NCI-H1417 treated with DMSO at 0.1 percent for 48 hours (cell line): ENCODE measurements around the gene CARD10.
"Not testable (repeated sequence)": the region's sequence is repeated elsewhere in the genome, so short reads cannot be mapped to it uniquely, and the experiment has no call there.

Source experiments
- DNase-seq: peaks from one replicate; lab custom pipeline; 2025; lab: John Stamatoyannopoulos, UW

The CARD10 gene

DNA sequence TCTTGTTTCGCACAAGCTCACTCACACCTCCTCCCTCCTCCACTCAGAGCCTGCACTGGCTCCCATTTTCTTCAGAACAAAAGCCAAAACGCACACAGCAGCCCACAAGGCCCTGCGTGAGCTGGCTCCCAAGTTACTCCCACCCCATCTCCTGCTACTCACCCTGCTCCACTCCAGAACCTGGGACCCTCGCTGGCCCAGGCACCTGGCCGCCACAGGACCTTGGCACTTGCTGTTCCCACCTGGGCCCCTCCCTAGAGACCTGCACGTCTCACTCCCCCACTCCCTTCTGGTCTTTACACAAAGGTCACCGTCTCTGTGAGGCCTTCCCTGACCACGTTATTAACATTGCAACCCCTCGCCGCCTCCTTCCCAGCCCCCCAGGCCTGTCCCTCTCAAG lies 32.1 kb downstream of the CARD10 start:
- DNase-seq: no peak

DNA sequence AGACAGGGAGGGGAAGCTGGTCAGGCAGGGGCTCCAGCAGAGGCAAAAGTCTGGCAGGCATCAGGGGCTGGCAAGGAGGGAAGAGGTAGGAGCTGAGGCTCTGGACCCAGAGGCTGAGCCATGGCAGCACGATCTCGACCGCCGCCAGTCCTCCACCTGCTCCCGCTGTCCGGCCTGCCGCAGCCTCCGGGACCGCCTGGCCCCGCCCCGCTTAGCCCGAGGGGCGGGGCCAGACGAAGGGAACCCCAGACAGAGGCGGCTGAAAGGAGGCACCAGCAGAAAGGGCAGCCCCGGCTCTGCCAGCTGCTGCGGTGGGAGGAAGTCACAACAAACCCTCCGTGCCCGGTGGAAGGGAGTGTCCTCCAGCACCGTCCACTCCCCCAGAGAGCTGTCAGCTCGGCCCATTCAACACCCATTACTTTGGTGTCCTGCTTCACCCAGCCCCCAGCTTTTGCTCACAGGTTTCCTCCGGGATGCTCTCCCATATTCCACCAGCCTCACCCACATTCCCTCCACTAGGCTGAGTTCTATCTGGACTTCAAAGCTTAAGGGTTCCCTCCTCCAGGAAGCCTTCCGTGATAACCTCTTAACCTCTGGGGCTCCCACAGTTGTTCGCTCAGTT lies 32.9 kb downstream of the CARD10 start, which contains the start of gene MFNG:
TSS of gene MFNG (minus strand) at position 161 of the 622 bp plus-strand sequence. CDS start 207 bp downstream, outside the sequence.
- DNase-seq: no peak

DNA sequence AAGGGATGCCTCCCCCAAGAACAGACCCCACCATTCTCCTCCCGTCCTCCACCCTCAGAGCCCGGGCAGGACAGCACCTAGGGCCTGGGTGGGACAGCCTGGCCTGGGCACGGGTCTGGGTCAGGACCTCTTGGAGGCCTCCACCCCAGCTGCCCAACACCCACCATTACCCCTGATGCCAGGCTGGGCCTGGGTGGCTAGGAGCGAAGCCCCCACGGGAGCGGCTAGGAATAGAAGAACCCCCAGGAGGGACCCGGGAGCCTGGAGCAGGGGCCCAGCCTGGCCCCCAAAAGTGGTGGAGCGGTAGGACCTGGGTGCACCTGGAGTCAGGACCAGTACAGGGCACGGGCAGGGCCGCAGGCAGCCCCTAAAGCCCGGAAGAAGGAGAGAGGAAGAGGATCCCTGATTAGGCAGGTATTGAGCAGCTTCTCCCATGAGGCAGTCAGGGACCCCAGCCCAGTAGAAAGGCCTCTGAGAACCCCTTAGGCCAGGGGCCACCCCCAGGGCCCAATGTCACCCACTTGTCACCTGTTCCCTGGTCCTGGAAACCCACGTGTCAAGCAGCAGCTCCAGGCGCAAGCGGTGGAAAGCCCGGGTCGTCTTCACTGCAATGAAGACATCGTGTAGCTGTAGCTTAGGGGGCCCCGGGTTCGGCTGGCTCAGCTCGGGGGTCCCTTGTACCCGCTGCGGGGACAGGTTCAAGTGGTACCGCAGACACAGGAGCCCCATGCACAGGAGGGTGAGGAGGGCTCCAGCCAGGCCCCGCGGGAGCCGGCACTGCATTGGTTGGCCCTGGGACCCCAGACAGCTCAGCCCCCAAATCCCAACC lies 33.6 kb downstream of the CARD10 start:
- no peak for DNase-seq

DNA sequence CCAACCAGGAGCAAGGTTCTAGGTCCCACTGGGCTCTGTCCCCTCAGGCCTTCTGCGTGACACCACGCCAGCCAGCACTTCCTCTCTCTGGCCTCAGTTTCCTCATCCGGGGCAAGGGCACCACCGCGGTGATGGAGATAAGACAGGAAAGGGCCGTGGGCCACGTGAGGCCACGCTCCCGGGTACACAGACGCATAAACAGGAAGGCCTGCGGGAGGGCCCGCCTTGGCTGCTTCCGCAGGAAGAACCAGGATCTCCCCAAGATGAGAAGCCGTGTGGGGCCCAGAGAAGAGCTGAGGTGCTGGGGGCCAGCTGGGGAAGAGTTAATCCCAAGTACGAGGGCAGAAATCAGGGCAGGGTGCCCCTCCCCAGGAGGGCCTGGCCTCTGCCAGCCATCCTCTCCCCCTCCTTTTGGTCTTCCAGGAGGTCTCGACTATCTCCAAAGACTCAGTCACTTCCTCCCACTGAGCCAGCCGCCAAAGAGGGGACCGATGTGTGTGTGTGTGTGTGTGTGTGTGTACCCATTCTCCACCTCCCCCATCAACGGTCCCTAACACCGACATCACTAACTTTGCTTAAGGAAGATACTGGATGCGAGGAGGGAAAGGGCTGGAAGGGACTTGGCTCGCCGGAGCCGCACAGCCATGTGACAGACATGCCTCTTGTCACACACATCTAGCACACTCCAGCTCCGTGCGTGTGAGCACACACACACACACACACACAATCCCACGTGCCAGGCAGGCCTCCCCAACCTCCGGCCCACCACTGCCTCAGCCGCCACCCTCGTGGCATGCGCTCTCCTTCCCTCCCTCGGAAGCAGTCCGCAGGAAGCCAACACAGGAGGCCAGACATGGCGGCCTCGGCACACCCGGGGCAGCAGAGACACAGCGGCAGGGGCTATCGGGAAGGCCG lies 34.5 kb downstream of the CARD10 start:
- DNase-seq: no peak

DNA sequence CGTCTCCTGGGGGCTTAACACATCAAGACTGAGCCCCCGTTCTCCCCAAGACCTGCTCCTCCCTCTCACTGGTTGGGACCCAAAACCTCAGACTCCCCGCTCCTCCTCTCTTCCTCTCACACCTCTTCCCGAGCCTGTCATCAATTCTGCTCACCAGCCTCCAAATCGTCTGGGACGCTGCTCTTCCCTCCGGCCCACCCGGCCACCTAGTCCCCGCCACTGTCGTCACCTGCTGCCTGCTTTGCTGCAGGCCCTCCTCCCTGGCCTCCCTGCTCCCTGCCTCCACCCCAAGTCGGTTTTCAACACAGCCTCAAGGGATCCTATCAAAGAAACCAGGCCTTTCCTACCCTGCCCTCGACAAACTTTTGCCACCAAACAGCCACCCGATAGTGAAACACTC lies 36.2 kb downstream of the CARD10 start:
- DNase-seq: no peak

DNA sequence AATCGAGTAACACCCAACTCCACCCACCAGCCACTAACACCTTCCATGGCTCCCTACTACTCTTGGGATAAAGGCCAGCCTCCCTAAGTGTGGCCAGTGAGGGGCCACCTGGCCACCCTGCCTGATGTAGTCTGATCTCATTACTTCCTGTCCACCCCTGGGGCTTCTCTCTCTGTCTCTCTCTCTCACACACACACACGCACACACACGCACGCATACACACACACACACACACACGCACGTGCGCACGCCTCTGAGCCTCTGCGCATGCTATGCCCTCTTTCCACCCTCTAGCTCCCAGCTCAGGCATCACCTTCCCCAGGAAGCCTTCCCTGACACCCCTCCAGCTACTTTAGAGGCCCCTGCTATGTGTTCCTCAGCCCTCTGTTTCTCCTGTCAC lies 37.0 kb downstream of the CARD10 start:
- DNase-seq: no peak

DNA sequence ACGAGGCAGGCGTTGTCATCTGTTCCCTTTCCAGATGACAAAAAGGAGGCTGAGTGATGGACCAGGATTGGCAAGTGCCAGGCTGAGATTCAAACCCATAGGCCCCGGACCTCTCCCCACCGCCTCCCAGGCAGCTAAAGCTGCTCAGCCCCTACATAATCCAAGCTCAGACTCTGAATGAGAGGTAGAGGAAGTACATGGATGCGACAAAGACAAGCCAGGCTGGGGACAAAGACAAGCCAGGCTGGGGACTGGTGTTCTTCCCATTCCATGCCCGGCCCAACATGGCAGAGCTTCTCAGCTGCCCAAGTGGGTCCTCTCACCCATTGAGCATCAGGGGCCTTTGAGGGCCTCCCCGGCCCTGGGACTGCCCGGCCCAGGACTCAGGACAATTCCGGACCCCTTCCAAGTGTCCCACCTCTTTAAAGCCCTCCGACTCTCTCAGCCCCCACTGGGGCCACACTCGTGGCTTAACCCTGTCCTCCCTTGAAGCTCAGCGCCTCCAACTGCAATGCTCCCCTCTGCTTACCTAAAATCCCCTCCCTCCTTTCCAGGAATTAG lies 37.8 kb downstream of the CARD10 start:
- DNase-seq: no peak

DNA sequence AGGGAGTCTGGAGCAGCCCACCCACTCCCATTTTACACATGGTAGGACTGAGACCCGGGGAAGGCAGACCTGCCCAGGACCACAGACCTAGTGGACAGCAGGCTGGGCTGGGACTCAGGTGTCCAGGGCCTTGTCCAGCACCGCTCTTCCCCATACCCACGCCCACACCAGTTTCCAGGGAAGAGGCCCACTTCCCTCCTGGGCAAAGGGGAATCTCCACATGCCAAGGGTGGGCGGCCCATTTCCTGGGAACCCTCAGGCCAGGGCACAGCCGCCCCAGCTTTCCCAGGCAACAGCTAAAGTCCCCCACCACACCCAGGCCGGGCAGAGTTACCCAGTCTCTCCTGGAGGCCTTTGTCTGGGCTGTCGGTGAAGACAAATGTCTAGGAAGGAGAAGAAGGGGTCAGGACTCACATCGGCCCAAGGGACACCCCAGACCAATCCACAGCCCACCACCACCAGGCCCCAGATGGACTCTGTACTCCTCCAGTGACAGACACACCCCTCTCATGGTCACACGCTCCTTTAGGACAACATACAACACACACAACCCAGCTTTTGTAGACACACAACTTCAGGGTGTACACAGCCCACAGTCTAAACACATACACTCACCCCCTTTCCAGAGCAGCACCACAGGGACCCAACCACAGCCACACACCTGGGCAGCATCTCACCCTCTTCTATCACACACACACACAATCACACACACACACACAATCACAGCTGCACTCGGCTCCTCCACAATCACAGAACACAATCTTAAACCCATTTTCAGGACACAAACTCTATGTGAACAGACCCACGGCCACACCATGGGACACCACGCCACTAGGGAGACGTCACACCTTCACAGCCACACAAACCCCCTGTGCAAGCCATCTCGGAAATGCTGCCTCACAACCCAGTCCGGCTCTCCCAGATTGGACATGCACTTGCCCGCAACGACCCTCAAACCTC lies 38.5 kb downstream of the CARD10 start:
- DNase-seq: no peak

DNA sequence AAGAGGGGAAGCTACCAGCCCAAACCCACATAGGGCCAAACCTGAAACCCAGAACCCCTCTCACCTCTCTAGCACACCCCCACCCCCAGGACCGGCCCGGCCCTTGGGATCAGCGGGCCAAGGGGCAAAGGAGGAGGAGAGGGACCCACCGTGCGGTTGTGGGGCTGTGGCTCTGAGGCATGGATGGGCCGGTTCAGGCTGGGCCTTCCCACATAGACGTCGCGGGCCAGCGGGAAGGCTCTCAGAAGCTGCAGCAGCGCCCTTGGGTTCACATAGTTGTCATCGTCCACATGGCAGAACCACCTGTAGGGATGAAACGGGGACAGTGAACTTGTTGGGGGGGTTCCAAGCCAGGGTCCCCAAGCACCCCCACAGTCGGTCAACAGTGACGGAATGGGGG lies 40.0 kb downstream of the CARD10 start:
- no peak for DNase-seq

DNA sequence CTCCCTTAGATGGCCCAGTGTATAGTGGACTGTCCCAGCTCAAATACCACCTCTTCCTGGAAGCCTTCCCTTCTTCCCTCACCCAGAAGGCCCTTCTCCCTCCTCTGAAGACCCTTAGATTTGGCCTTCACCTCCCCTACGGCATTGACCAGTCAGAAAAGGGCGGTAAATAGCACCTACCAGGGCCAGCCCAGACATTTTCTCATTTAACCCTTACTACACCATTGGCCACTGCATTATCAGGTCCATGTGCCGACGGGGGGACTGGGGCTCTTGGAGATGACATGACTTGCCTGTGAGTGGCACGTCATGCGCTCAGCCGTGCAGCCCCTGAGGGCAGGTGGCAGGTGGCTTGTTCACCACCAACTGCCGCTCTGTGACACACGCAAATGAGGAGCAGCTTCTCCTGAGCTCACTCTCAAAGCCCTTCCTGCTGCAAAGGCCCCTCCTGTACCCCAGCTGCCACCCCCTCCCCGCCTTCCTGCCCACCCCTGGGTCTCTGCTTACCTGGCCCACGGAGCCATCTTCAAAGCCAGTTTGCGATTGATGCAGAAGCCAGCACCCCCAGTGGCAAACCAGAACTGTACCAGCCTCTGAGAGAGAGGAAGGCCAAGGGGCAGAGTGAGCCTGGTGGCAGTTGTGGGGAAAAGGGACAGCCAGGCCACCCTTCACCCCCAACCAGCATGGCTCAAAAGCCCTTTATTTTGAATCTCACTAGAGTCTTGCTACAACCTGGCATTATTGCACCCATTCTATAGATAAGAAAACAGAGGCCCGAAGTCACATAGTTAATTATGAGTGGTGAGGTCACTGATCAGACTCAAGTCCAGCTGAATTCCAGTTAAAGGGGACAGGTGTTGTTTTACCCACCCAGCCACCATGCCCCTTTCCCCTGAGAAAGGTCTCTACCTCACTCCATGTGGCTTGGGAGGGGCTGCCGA lies 42.6 kb downstream of the CARD10 start:
- no peak for DNase-seq

DNA sequence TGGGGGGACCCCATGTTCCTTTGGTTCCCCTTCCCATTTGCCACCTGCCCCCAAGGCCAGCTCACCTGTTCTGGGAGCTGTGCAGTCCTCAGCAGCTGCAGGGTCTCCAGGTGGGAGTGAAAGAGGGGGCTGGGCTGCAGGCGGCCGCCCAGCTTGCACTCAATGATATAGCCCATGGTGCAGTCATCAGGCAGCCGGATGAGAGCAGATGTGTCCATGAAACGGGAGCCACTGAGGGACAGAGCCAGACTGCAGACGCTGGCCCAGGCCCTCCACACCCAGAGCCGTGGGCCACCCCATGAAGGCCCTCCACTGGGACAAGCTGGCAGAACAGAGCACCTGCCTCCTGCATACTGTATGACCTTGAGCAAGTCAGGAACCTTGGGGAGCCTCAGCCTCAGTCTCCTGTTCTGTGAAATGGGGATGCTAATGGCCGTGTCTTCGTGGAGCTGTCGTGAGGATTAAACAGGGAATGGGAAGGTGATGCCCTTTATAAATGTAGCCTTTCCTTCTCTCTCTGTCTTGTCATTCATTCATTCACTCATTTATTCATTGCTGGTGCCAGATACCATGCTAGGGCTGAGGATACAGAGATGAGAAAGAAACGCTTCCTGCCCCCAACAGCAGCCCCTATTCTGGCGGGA lies 44.6 kb downstream of the CARD10 start:
- DNase-seq: no peak

DNA sequence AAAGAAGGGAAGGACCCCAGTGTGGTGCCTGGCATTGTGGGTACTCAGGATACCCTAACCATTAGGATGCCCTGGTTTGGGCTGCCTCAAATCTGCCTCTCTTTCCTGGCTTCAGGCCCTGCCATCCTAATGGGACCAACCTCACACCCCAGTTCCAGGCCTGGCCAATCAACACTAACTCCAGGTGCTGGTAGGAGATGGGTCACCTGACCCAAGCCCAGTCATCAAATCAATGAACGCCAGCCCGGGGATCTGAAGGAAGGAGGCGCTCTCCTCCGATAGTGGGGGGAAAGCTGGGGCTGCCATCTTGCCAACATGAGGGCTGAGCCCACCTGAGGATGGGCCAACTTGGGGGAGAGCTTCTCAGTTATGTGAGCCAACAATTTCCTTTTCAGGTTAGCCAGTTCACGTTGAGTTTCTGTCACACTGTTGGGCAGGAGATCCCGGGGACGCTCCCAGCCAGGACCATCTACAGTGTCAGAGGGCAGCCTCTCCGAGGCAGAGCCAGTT lies 45.7 kb downstream of the CARD10 start:
- no peak for DNase-seq

DNA sequence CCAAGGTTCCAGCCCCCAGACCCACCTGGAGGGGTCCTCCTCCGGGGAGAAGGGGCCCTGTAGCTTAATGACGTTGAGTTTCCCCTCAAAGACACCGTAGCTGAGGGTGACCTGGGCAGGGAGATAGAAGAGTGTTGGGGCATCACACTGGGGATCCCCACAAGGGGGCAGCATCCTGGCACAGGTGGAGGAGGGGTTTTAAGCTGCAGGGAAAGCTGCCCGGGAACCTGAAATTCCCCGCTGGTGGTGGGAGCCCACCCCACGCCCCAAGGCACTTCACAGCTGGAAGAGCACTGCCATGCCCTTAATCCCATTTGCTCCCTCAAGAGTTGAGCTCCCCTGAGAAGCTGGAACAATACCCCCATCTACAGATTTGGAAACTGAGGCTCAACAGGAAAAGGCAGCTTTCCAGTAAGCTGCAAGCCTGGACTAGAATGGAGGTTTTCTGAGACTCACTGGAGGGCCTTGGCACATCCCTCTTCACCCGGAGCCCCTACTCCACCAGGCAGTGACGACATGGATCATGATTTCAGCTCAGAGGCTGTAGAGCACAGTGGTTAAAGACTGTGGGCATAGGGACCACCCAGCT lies 46.7 kb downstream of the CARD10 start:
- no peak for DNase-seq

DNA sequence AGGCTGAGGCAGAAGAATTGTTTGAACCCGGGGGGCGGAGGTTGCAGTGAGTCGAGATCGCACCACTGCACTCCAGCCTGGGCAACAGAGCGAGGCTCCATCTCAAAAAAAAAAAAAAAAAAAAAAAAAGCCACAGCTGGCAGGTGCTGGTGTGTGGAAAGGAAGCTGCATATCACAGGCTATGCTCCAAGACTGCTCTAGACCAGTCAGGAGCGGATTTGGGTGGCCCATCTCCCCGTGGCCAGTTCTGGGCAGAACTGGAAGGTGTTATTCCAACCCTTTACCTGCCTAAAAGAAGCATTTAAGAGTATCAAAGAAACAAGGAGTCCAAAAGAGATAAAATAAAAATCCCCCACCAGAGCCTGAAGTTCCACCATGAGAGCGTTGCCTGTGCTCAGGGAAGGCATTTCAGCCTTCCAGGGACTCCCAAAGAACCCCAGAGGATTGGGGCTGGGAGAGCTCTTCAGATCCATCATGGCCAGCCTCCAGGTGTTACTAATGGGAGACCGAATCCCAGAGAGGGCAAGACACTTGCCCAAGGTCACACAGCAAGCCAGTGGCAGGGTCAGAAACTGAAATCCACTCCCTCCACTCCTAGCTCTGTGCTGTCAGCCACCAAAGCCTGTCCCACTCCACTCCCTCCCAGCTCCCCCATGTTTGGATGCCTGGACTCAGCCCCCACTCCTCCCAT lies 47.3 kb downstream of the CARD10 start:
- DNase-seq: no peak

DNA sequence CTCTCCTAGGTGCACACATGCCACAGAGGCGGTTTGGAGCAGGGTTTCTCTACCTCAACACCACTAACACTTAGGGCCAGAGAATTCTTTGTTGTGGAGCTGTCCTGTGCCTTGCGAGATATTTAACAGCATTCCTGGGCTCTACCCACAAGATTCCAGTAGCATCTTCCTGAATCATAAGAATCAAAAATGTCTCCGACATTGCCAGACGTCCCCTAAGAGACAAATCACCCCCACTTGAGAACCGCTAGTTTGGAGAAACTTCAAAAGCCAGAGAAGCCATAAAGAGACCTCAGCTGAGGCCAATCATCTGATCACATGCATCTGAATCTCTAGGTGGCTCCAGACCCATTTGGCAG lies 49.1 kb downstream of the CARD10 start:
- no peak for DNase-seq

DNA sequence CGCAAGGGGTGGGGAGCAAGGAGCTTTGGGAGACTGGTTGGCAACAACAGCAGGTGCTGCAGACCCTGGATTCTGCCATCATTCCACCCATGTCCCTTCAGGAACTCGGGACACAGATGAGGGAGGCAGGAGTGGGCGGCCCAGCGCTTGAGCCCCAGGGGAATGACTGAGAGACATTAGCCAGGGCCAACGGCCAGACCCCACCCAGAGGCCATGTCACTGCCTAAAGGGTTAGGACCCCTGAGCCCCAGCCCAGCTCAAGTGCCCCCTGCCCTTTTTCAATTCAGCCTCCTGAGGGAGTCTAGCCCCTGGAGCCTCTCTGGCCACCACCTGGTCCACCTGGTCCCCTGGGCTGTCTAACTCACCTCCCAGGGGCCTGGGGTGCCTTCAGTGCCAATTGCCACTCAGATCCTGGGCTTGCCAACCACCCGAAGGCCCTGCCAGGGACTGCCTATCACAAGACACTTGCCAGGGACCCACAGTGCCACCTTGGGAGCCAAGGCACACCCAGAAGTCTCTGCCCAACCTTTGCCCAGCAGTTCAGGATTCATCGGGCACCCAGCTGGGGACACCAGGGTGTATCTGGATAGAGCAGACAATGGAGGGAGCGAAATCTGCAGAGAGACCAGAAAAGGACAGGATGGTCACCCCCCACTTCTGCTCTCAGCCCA lies 49.7 kb downstream of the CARD10 start:
- no peak for DNase-seq

DNA sequence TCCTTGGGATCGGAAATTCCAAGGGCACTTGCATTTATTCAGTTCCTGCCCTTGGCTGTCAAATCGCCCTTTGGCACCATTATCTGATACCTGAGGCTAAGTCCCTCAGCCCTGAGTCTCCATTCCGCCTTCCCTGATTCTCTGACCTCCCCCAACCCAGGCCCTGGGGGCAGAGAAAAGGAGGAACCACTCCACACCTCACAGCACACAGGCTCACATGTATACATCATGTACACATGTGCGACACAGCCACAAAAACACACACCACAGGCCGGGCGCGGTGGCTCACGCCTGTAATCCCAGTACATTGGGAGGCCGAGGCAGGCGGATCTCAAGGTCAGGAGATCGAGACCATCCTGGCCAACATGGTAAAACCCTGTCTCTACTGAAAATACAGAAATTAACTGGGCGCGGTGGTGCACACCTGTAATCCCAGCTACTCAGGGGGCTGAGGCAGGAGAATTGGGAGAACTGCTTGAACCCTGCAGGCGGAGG lies 51.0 kb downstream of the CARD10 start:
- DNase-seq: not testable (repeated sequence)
